Measurements from ENCODE around the gene PPP1R3G. TPM values are rescaled to one million over a fixed set of nuclear protein-coding genes. Genes with fewer than 3 reads are reported as not detected.

PPP1R3G gene
- total RNA-seq, 4 donors from 2014 or later, result 0.10 to 1.1 (median 0.49) TPM; not detected in 1

GRCh38 chr6:5096482-5096881 lies 11.3 kb downstream of the PPP1R3G start:
- intact Hi-C loops (cut with DNase I; ENCODE audit: low total_unique reads), result no loop called here
- Histone ChIP-seq H3K9me3 (no peaks in the 10 kb centered on the region), H3K4me1 (no peaks in the 10 kb centered on the region), H3K27ac (no peak overlapping the region), H3K4me3 (no peak overlapping the region), H3K27me3 (no peaks in the 10 kb centered on the region), H3K36me3 (no peaks in the 10 kb centered on the region)
- TF ChIP-seq POLR2A (IDR thresholded peaks at IDR 0.05), result peak in 1 of 2 donors; percentile 30
- TF ChIP-seq CTCF (IDR thresholded peaks at IDR 0.05 in 4 of 5, conservative IDR thresholded peaks at IDR 0.05 in 1 of 5), result no peak
- in situ Hi-C loops (cut with MboI; ENCODE audit: low sequenced_read_pairs in 4 of 4), result no loop called here
- DNase-seq (no peak), ATAC-seq (no peak)

- no peak for DNase-seq
- Histone ChIP-seq H3K27ac (no peak overlapping the region), H3K4me3 (no peak overlapping the region), H3K4me1 (no peaks in the 10 kb centered on the region), H3K27me3 (no peaks in the 10 kb centered on the region), H3K36me3 (no peaks in the 10 kb centered on the region), H3K9me3 (no peaks in the 10 kb centered on the region)
- TF ChIP-seq POLR2A (IDR thresholded peaks at IDR 0.05), result no peak
- TF ChIP-seq CTCF (IDR thresholded peaks at IDR 0.05 in 4 of 5, conservative IDR thresholded peaks at IDR 0.05 in 1 of 5), result no peak
- no peak for ATAC-seq
- intact Hi-C loops (cut with DNase I; ENCODE audit: low total_unique reads) (no loop called here), in situ Hi-C loops (cut with MboI; ENCODE audit: low sequenced_read_pairs in 4 of 4) (no loop called here)
Measured at GRCh38 chr6:5098501-5099270, 13.5 kb downstream of the PPP1R3G start.

- in situ Hi-C loops (cut with MboI; ENCODE audit: low sequenced_read_pairs in 4 of 4) (no loop called here), intact Hi-C loops (cut with DNase I; ENCODE audit: low total_unique reads) (no loop called here)
- Histone ChIP-seq H3K9me3 (no peaks in the 10 kb centered on the region), H3K27me3 (no peaks in the 10 kb centered on the region), H3K27ac (no peak overlapping the region), H3K4me3 (no peak overlapping the region), H3K4me1 (no peaks in the 10 kb centered on the region), H3K36me3 (no peaks in the 10 kb centered on the region)
- DNase-seq, result no peak
- ATAC-seq, result no peak
- TF ChIP-seq POLR2A (IDR thresholded peaks at IDR 0.05), result no peak
- no peak for TF ChIP-seq CTCF (IDR thresholded peaks at IDR 0.05 in 4 of 5, conservative IDR thresholded peaks at IDR 0.05 in 1 of 5)
Measured at GRCh38 chr6:5099537-5099936, 14.4 kb downstream of the PPP1R3G start.

GRCh38 chr6:5100806-5101205 lies 15.7 kb downstream of the PPP1R3G start:
- ATAC-seq (no peak), DNase-seq (no peak)
- Histone ChIP-seq H3K4me1 (no peaks in the 10 kb centered on the region), H3K9me3 (no peaks in the 10 kb centered on the region), H3K27me3 (no peaks in the 10 kb centered on the region), H3K36me3 (no peaks in the 10 kb centered on the region), H3K4me3 (no peak overlapping the region), H3K27ac (no peak overlapping the region)
- intact Hi-C loops (cut with DNase I; ENCODE audit: low total_unique reads), result no loop called here
- no peak for TF ChIP-seq POLR2A (IDR thresholded peaks at IDR 0.05)
- no peak for TF ChIP-seq CTCF (IDR thresholded peaks at IDR 0.05 in 4 of 5, conservative IDR thresholded peaks at IDR 0.05 in 1 of 5)
- in situ Hi-C loops (cut with MboI; ENCODE audit: low sequenced_read_pairs in 4 of 4), result no loop called here
